ENCODE results near the gene KSR1.
"Not testable (repeated sequence)": the region's sequence is repeated elsewhere in the genome, so short reads cannot be mapped to it uniquely, and the experiment has no call there.

The KSR1 gene

GRCh38 chr17:27455236-27455913, 873 bp upstream of the KSR1 start:
- DNase-seq, result no peak

- DNase-seq, result no peak
These were observed 572 bp downstream of the KSR1 start for GRCh38 chr17:27456681-27457359.

GRCh38 chr17:27457360-27457715, 1.1 kb downstream of the KSR1 start:
- DNase-seq, result no peak

- no peak for DNase-seq
These were observed 1.7 kb downstream of the KSR1 start for GRCh38 chr17:27457731-27458523.

- DNase-seq, result no peak
These were observed 2.3 kb downstream of the KSR1 start for GRCh38 chr17:27458524-27458908.

- DNase-seq, result no peak
These were observed 3.2 kb downstream of the KSR1 start for GRCh38 chr17:27459433-27459832.

GRCh38 chr17:27460196-27460725, 4.0 kb downstream of the KSR1 start:
- DNase-seq, result no peak

GRCh38 chr17:27461192-27461859, 5.1 kb downstream of the KSR1 start:
- DNase-seq, result no peak

- DNase-seq, result no peak
These were observed 5.9 kb downstream of the KSR1 start for GRCh38 chr17:27462149-27462548.

GRCh38 chr17:27462714-27463113, 6.5 kb downstream of the KSR1 start:
- DNase-seq, result no peak

GRCh38 chr17:27463235-27463677, 7.0 kb downstream of the KSR1 start:
- DNase-seq, result no peak

- not testable (repeated sequence) for DNase-seq
These were observed 7.8 kb downstream of the KSR1 start for GRCh38 chr17:27464019-27464418.

- no peak for DNase-seq
These were observed 8.2 kb downstream of the KSR1 start for GRCh38 chr17:27464431-27464830.

- not testable (repeated sequence) for DNase-seq
These were observed 9.6 kb downstream of the KSR1 start for GRCh38 chr17:27465875-27466274.

GRCh38 chr17:27466376-27466742, 10.1 kb downstream of the KSR1 start:
- no peak for DNase-seq

GRCh38 chr17:27466743-27467375, 10.6 kb downstream of the KSR1 start:
- DNase-seq, result peak; percentile 42

GRCh38 chr17:27469256-27469655, 13.0 kb downstream of the KSR1 start:
- DNase-seq, result no peak

GRCh38 chr17:27471321-27472269, 15.3 kb downstream of the KSR1 start:
- peak; percentile 67 for DNase-seq

- no peak for DNase-seq
These were observed 17.0 kb downstream of the KSR1 start for GRCh38 chr17:27473190-27473747.

GRCh38 chr17:27473748-27474609, 17.7 kb downstream of the KSR1 start:
- DNase-seq, result peak; percentile 80

Data from CD4-positive, alpha-beta T cell treated with Interleukin-12 subunit alpha and Interleukin-12 subunit beta, for 1 hour (primary cell).